GM19372 (cell line): ENCODE results near the gene FBXO17.
"Not testable (repeated sequence)": the region's sequence is repeated elsewhere in the genome, so short reads cannot be mapped to it uniquely, and the experiment has no call there.

Experiments used
- ATAC-seq: cut with Tn5 transposase; IDR thresholded peaks from one replicate; pipeline ENCODE4 v1.9.1; 2021; ENCODE audit warnings: mild to moderate bottlenecking, low read depth, moderate library complexity; ENCODE audit not compliant: unreplicated experiment

Gene FBXO17, protein sequence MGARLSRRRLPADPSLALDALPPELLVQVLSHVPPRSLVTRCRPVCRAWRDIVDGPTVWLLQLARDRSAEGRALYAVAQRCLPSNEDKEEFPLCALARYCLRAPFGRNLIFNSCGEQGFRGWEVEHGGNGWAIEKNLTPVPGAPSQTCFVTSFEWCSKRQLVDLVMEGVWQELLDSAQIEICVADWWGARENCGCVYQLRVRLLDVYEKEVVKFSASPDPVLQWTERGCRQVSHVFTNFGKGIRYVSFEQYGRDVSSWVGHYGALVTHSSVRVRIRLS

DNA sequence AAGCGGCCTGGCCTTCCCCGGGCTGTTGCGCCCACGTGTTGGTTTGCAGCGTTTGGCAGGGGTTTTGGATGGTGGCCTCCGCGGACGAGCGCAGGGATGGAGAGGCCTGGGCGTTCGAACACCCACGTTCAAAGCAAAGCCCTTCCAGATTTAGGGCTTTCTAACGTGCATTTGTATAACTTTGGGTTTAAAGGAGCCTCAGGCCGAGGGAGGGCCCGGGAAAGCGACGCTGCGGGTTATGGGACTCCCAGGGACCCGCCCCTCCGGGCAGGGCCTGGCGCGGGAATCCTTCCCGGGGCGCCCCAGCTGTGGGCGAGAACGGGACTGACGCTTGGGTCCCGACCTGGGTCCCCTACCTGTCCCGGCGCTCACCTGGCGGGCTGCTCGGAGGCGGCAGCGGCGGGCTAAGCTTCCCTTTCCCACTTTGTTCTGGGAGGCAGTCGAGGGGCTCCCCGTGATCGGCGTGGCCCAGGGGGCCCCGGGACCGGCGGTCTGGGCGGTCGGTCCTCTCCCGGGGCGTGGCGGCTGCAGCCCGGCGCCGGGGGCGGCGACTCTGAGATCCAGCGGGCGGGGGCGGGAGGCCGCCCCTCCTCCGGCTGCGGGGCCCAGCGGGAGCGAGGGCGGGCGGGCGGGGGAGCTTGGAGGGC, at the start of gene FBXO17:
Gene FBXO17, minus strand, starts transcription at position 529 of the 647 bp plus-strand sequence. CDS start 25,423 bp downstream, outside the sequence.
- no peak for ATAC-seq

DNA sequence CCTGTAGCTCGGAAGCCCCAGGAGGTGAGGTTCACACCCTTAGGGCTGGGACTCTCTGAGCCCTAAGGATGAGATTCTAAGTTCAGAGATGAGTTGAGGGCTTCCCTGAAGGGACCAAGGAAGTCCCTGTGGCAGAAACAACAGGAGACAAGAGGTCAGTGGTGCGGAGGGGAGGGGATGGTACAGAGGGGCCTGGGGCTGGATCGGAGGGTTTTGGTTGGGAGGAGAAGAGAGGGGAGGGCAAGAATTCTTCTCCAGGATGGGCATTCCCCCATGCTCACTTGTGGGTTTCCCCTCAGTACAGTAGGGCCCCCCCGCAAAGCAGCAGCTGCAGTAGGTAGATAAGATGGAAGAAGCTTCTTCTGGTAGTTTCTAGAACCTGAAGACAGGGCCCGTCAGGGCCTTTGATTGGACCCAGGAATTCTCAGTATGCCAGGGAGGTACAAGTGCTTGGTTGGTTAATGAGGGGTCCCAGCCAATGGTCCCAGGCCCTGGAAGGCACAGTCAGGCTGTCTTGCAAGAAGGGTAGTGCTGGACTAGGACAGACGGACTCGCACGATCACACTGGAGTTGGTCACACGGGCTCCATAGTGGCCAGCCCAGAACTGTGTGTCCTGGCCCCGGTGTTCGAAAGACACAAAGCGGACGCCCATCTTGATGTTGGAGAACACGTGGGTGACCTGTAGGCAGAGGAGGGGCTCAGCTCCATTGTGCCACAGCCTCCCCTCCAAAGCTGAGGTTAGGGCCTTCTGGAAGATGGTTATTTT, 49.5 kb upstream of the FBXO17 start:
- ATAC-seq, result no peak

DNA sequence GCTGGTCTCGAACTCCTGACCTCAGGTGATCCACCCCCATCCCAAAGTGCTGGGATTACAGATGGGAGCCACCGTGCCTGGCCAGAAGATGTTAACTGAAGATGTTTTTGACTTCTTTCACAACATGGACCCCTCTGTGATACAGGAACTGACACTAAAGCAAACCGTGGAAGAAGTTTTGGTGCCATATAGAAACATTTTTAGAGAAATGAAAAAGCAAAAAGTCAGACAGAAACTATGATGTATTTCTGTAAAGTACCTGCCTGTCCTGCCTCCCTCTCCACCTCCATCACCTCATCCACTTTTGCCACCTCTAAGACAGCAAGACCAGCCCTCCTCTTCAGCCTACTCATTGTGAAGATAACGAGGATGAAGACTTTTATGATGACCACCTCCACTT, 45.5 kb upstream of the FBXO17 start:
- no peak for ATAC-seq

DNA sequence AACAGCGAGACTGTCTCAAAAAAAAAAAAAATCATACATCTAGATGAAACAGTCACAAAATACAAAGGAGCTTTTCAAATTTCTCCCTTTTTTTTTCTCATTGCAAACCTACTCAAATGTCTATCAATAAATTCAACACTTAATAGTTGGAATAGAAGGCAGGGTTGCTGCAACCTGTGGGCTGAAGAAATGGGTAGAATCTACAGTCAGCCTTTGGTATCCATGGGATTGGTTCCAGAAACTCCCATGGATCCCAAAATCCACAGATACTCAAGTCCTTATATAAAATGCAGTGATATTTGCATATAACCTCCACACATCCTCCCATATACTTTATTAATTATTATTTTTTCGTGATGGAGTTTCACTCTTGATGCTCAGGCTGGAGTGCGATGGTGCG, 42.1 kb upstream of the FBXO17 start:
- no peak for ATAC-seq

DNA sequence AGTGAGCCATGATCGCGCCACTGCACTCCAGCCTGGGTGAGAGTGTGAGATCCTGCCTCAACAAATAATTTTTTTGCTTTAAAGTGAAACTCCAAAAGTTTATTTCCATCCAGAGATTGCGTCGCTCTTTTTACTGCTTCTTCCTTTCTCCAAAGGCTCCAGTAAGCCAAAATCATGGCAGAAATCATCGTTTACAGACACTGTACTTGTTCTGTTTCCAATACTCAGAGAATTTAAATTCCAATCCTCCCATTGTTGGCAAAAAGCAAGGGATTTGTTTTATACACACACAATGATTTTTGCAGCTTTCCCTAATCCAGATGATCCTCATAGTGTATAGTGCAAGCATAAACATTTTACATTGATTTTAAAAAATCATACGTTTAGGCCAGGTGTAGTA, 41.5 kb upstream of the FBXO17 start:
- no peak for ATAC-seq

DNA sequence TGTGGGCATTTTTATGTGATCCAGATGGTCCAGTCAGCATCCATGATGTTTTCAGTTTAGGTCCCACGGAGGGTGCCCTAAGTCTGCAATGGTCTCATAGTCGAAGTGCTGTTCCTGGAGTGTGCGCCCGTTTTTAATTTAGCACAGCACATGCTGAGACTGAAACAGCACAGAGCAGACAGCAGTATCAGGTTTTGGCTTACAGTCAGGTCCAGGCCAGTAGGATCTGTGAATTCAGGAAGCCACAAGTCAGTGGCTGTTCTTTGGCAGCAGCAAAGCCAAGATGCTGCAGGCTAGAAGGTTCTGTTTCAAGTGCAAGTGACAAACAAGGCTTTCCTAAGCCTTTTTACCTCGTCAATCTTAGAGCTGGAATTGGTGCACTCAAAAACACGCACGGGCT, 38.5 kb upstream of the FBXO17 start:
- ATAC-seq, result no peak

DNA sequence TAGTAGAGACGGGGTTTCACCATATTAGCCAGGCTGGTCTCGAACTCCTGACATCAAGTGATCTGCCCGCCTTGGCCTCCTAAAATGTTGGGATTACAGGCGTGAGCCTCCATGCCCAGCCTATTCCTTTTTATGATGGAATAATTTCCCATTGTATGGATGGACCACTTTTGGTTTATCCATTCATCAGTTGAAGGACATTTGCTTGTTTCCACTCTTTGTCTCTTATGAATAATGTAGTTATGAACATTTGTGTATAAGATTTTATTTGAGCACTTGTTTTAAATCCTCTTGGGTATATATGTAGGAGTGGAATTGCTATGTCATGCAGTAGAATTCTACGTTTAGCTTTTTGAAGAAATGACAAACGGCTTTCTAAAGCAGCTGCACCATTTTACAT, 33.5 kb upstream of the FBXO17 start:
- no peak for ATAC-seq

DNA sequence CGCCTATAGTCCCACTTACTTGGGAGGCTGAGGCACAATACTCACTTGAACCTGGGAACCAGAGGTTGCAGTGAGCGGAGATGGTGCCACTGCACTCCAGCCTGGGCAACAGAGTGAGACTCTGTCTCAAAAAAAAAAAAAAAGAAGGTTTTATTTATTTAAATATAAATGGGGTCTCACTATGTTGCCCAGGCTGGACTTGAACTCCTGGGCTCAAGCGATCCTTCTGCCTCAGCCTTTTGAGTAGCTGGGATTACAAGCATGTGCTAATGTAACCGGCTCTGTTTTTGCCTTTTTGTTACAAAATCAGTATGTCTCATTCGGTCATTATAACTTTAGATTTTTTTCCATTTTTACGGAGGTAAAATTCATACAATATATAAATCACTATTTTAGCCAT, 32.6 kb upstream of the FBXO17 start:
- ATAC-seq, result no peak

DNA sequence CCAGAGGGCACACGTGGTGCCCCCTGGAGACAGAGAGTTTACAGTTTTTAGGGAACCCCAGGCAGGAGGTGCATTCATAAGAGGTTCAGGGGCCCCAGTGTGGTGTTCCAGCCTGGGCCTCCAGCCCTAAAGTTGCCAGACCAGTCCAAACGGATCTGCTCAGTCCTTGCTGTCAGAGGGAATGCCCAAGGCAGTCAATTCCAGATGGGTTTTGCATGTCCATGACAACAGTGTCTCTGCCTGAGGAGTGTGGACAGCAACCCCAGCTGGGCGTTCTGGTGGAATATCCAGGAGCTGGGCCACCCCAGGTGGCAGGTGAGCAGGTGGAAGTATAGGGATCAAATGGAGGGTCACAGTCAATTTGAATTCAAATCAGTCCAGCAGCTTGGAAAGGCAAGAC, 31.6 kb upstream of the FBXO17 start:
- no peak for ATAC-seq

DNA sequence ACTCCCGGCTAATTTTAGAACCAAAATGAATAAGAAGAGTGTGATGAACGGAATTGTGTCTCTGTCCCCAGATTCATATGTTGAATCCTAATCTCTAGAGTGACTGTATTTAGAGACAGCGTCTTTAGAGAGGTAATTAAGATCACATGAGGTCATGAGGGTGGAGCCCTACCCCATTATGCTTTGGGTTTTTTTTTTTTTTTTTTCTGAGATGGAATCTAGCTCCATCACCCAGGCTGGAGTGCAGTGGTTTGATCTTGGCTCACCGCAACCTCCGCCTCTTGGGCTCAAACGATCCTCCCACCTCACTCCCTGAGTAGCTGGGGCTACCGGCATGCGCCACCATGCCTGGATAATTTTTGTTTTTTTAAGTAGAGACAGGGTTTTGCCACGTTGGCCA, 28.9 kb upstream of the FBXO17 start:
- no peak for ATAC-seq

DNA sequence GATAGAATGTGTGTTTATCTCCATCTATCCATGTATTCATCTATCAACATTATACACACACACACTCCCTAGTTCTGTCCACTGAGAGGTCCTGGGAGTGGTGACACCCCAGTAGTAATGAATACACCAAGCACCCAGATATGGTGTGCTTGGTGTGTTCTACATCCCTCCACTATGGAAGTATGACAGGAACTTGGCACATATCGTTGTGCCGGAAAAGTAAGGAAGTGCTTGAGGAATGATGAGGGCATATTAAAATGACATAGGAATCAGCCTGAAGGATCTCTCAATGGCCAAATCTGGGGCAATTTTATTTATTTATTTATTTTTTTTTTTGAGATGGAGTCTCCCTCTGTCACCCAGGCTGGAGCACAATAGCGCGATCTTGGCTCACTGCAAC, 28.3 kb upstream of the FBXO17 start:
- no peak for ATAC-seq

DNA sequence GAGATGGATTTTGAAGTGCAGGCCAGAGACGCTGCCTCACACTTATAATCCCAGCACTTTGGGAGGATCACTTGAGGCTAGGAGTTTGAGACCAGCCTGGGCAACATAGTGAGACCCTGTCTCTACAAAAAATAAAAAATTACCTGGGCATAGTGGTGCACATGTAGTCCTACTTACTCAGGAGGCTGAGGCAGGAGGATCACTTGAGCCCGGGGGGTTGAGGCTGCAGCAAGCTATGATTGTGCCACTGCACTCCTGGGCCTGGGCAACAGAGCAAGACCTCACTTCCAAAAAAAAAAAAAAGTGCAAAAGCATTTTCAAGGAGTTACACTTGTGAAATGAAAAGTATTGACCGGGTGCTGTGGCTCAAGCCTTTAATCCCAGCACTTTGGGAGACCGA, 27.6 kb upstream of the FBXO17 start:
- ATAC-seq, result no peak

DNA sequence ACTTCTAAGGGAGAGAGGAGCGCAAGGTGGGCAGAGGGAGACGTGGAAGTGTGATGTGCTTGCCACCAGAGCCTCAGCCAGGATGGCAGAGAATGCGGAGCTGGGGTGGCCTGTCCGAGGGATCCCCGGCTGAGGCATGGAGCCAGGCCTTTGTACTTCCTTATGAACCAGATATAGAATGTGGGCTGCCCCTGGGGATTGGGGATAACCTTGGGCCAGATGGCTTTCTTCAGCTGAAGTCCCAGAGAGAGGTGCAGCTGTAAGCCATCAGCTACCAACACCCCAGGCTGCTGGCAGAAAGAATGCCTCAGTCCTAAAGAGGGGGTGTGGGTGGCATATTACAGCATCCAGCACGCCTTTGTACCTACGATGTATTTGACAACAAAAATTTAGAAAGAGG, 25.5 kb upstream of the FBXO17 start:
- ATAC-seq, result no peak

DNA sequence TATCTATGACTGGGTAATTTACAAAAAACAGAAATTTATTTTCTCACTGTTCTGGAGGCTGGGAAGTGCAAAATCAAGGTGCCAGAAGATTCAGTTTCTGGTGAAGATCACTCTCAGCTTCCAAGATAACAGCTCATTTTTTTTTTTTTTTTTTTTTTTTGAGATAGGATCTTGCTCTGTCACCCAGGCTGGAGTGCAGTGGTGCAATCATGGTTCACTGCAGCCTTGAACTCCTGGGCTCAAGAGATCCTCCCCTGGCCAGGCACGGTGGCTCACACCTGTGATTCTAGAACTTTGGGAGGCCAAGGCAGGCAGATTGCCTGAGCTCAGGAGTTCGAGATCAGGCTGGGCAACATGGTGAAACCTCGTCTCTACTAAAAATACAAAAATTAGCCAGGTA, 22.0 kb upstream of the FBXO17 start:
- ATAC-seq, result not testable (repeated sequence)

DNA sequence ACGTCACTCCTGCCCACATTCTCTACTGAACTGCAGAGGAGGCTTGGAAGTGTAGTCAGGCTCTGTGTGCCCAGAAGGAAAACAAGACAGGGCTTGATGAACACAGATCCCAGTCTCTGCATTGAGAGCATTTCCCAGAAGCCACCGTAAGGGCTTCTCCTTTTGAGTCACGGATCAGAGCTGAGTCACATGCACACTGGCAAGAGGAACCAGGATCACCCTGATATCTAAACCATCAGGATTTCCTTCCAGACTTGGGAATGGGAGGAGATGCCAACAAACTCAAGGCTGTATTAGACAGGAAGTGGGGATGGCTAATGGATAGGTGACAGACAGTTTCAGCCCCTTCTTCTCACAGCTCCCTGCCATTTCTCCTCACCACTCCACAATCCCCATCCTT, 17.7 kb upstream of the FBXO17 start:
- no peak for ATAC-seq

DNA sequence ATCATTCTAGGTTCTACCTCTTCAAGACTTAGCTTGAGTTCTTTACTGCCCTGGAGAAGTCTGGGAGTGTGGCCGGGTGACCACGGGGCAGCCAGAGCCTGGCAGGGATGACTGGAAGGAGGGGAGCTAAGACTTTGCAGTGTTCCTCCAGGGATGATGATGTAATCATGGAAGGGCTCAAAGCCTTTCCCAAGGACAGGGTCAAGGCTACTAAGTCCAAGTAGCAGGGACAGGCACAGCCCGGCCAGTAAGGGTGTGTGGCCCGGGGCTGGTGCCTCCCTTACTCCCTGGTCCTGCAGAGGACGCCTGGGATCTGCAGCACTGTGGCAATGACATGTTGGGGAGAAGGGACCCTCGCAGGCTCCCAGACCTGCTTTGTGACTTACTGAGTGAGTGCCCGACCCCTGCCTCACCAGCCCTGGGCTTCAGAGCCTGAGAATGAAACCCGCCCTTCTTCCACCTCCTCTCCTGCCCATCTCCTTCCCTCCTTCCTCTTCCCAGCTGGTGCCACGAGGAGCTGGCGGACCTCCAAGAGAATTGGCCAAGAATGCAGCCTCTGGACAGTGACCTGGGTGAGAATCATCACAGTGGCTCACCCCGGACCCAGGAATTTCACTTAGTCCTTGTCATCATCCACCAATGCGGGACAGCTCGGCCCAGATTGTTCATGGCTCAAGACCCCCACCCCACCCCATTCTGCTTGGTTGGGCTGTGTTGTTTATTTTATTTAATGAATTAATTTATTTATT, 15.6 kb upstream of the FBXO17 start:
- ATAC-seq, result no peak

DNA sequence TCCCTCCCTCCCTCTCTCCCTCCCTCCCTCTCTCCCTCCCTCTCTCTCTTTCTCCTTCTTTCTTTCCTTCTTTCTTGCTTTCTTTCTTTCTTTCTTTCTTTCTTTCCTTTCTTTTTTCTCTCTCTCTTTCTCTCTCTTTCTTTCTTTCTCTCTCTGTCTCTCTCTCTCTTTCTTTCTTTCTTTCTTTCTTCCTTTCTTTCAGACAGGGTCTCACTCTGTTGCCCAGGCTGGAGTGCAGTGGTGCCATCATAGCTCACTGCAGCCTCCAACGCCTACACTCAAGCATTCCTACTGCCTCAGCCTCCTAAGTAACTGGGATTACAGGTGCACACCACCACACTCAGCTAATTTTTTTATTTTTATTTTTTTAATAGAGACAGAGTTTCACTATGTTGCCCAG, 14.1 kb upstream of the FBXO17 start:
- not testable (repeated sequence) for ATAC-seq

DNA sequence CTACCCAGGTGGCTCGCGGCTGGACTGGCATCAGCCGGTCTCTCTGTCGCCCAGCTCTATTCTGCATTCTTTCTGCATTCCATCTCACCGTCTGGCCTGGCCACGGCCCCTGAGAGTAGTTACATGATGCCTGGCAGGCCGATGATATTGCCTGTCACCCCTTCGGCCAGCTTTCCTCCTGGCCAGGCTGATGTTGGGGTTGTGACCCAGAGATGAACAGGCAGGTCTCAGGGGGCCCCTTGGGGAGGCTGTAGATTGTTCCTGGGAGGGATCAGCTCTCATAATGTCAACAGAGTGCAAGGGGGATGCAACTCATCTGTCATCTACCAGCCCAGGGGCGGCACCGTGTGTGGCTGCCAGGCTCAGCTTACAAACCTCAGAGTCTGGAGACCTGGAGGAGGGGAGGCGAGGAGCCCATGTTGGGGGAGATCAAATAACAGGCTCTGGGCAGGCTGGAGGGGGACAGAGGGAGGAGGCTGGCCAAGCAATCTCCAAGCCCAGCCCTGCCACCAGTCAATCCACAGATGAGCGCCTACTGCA, 13.6 kb upstream of the FBXO17 start:
- ATAC-seq, result no peak

DNA sequence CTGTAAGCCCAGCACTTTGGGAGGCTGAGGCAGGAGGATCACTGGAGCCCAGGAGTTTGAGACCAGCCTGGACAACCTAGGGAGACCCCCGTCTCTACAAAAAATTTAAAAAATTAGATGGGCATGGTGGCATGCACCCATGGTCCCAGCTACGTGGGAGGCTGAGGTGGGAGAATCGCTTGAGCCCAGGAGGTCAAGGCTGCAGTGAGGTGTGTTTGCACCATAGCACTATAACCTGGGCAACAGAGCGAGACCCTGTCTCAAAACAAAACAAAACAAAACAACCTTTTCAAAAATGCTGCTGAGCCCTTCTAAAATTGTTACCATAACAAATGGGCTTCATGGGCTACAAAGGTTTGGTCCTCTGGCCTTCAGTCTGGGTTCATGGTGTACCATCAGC, 13.1 kb upstream of the FBXO17 start:
- ATAC-seq, result not testable (repeated sequence)

DNA sequence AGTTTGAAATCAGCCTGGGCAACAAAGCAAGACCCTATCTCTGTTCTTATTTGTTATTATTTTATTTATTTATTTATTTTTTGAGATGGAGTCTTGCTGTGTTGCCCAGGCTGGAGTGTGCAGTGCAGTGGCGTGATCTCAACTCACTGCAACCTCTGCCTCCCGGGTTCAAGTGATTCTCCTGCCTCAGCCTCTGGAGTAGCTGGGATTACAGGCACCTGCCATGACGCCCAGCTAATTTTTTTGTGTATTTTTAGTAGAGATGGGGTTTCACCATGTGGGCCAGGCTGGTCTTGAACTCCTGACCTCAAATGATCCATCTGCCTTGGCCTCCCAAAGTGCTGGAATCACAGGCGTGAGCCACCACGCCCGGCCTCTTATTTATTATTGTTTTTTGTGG, 12.2 kb upstream of the FBXO17 start:
- not testable (repeated sequence) for ATAC-seq

DNA sequence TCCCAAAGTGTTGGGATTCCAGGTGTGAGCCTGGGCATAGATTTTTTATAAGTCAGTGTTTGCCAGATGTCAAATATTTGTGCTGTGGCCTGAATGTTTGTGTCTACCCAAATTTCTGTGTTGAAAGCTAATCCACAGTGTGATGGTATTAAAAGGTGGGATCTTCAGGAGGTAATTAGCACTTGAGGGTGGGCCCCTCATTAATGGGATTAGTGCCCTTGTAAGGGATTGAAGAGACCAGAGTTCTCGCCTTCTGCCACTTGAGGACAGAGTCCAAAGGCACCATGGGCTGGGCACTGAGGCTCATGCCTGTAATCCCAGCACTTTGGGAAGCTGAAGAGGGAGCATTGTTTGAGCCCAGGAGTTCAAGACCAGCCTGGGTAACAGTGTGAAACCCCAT, 9.7 kb upstream of the FBXO17 start:
- no peak for ATAC-seq
